HG02759 (cell line): ENCODE measurements around the gene ACO2.
"Not testable (repeated sequence)": the region's sequence is repeated elsewhere in the genome, so short reads cannot be mapped to it uniquely, and the experiment has no call there.

Experiments used
- ATAC-seq: cut with Tn5 transposase; IDR thresholded peaks from one replicate; pipeline ENCODE4 v1.9.1; 2021; ENCODE audit warnings: mild to moderate bottlenecking, moderate library complexity; ENCODE audit not compliant: unreplicated experiment

The ACO2 gene

GRCh38 chr22:41539146-41540005 is 70.5 kb downstream of the ACO2 start:
- no peak for ATAC-seq

- ATAC-seq, result no peak
Observed at GRCh38 chr22:41540006-41540315, 71.0 kb downstream of the ACO2 start.

GRCh38 chr22:41540365-41540764 is 71.4 kb downstream of the ACO2 start:
- no peak for ATAC-seq

- no peak for ATAC-seq
Observed at GRCh38 chr22:41541484-41541883, 72.6 kb downstream of the ACO2 start.

- no peak for ATAC-seq
Observed at GRCh38 chr22:41542224-41542623, 73.3 kb downstream of the ACO2 start.

GRCh38 chr22:41543854-41544670 is 75.1 kb downstream of the ACO2 start, which contains the start of gene POLR3H:
TSS of gene POLR3H (minus strand) at chr22:41544470. CDS start at chr22:41544101, 369 bp downstream.
- peak; percentile 94 for ATAC-seq

GRCh38 chr22:41544671-41545476 is 76.0 kb downstream of the ACO2 start:
- ATAC-seq, result no peak

- no peak for ATAC-seq
Observed at GRCh38 chr22:41548830-41549211, 79.9 kb downstream of the ACO2 start.

- ATAC-seq, result no peak
Observed at GRCh38 chr22:41550952-41551491, 82.1 kb downstream of the ACO2 start.

- no peak for ATAC-seq
Observed at GRCh38 chr22:41551877-41552582, 83.1 kb downstream of the ACO2 start.

GRCh38 chr22:41555325-41555982 is 86.5 kb downstream of the ACO2 start:
- ATAC-seq, result no peak

- no peak for ATAC-seq
Observed at GRCh38 chr22:41556561-41556960, 87.6 kb downstream of the ACO2 start.

- no peak for ATAC-seq
Observed at GRCh38 chr22:41557401-41558240, 88.7 kb downstream of the ACO2 start.

GRCh38 chr22:41558241-41558630 is 89.3 kb downstream of the ACO2 start:
- not testable (repeated sequence) for ATAC-seq

- ATAC-seq, result no peak
Observed at GRCh38 chr22:41560095-41560471, 91.2 kb downstream of the ACO2 start.

- ATAC-seq, result no peak
Observed at GRCh38 chr22:41561335-41561734, 92.4 kb downstream of the ACO2 start.

- no peak for ATAC-seq
Observed at GRCh38 chr22:41561788-41562187, 92.9 kb downstream of the ACO2 start.

GRCh38 chr22:41562461-41562860 is 93.5 kb downstream of the ACO2 start:
- no peak for ATAC-seq
